Gastroesophageal sphincter (tissue), 4 donors: ENCODE measurements around the gene CGB1. TPM values are rescaled to one million over a fixed set of nuclear protein-coding genes. Genes with fewer than 3 reads are reported as not detected.

Experiments used
- ATAC-seq: fragments of 150-250 bp; one replicate; pipeline ENCODE4 v1.9.1; 2016; ENCODE audit warnings: mild to moderate bottlenecking, moderate library complexity
- H3K27ac ChIP-seq, 4 donors: fragments of 200-600 bp; sonication (generic) in 3 of 4; 1 replicate in 3 of 4; 2 replicates in 1 of 4; pipeline ENCODE4 v1.5.1; 2016 to 2019
- H3K27me3 ChIP-seq: fragments of 200-600 bp; sonication (generic); one replicate; pipeline ENCODE4 v1.5.1; 2019
- H3K36me3 ChIP-seq, 2 donors: fragments of 200-600 bp; sonication (generic); one replicate each; pipeline ENCODE4 v1.5.1; 2019; ENCODE audit warnings: control low read depth in 1 of 2
- H3K4me1 ChIP-seq, 3 donors: fragments of 200-600 bp; sonication (generic); 1 replicate in 2 of 3; 2 replicates in 1 of 3; pipeline ENCODE4 v1.5.1; 2016 to 2019; ENCODE audit warnings: control low read depth in 2 of 3
- H3K4me3 ChIP-seq, 2 donors: fragments of 200-600 bp; sonication (generic); one replicate each; pipeline ENCODE4 v1.5.1; 2019; ENCODE audit warnings: mild to moderate bottlenecking in 1 of 2, moderate library complexity in 1 of 2
- H3K9me3 ChIP-seq, 3 donors: fragments of 200-600 bp; sonication (generic); one replicate each; pipeline ENCODE4 v1.5.1; 2017 to 2019; ENCODE audit warnings: control low read depth in 2 of 3
- CTCF ChIP-seq, 4 experiments: fragments of 200-600 bp in 2 of 4; fragments of 450-650 bp in 2 of 4; sonication (generic) in 1 of 4; IDR thresholded peaks; one replicate each; pipeline ENCODE4 v1.5.1; 2017 to 2019; ENCODE audit warnings: antibody characterized with exemption in 4 of 4, mild to moderate bottlenecking in 2 of 4, moderate library complexity in 2 of 4
- EP300 ChIP-seq: sonication (generic); formaldehyde crosslinking; IDR thresholded peaks from one replicate; pipeline ENCODE4 v1.6.1; 2017; ENCODE audit warnings: antibody characterized with exemption, mild to moderate bottlenecking
- POLR2A ChIP-seq, 2 donors: fragments of 450-650 bp; IDR thresholded peaks; one replicate each; pipeline ENCODE4 v1.6.1; 2017; ENCODE audit warnings: antibody characterized with exemption in 2 of 2, mild to moderate bottlenecking in 2 of 2, moderate library complexity in 1 of 2
- POLR2AphosphoS5 ChIP-seq: sonication (generic); formaldehyde crosslinking; IDR thresholded peaks from one replicate; pipeline ENCODE4 v1.6.1; 2017; ENCODE audit warnings: antibody characterized with exemption
- WGBS, 2 donors: methylation state at CpG; one replicate each; pipeline ENCODE4 v1.1.5; 2018; ENCODE audit warnings: low coverage in 1 of 2; 5-methylcytosine and 5-hydroxymethylcytosine counted together
- total RNA-seq, 4 donors: library from RNA; depleted of rRNA; stranded (reverse); fragments of >200 nt; gene quantifications; one replicate each; pipeline ENCODE4 v1.1.0, GENCODE V29; 2016

Gene CGB1
- total RNA-seq, 4 donors from 2014 or later, result not detected

- H3K4me3 ChIP-seq, result no peak overlapping the region
- peaks cover 77% of the 10 kb centered on the region for H3K27me3 ChIP-seq
- TF ChIP-seq EP300, result no peak
- ATAC-seq, result no peak
- 8% methylated on average over 6 of the region's 93 CpGs; no CpG with 5 or more reads in 1 of the 2 donors for WGBS, 2 donors
- H3K36me3 ChIP-seq, result no peaks in the 10 kb centered on the region
- H3K27ac ChIP-seq, result no peak overlapping the region
- no peaks in the 10 kb centered on the region for H3K9me3 ChIP-seq
- peaks cover 0 to 12% (median 4%) of the 10 kb centered on the region in 3 donors for H3K4me1 ChIP-seq
Observed at GRCh38 chr19:49071860-49072547, 35.3 kb upstream of the CGB1 start.

DNA sequence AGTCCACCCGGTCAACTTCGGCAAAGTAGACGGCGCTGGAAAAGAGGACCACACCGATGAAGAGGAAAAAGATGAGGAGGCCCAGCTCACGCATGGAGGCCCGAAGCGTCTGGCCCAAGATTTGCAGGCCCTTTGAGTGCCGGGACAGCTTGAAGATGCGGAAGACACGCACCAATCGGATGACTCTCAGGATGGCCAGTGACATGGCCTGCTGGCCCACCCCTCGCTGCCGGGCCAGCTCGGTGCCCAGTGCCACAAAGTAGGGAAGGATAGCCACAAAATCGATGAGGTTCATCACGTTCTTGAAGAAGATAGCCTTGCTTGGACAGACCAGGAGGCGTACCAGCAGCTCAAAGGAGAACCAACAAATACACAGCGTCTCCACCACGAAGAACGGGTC, 33.7 kb upstream of the CGB1 start:
- peaks cover 91% of the 10 kb centered on the region for H3K27me3 ChIP-seq
- no peak for ATAC-seq
- TF ChIP-seq POLR2A (IDR thresholded peaks at IDR 0.05), result no peak
- TF ChIP-seq EP300, result no peak
- no peak for TF ChIP-seq CTCF (IDR thresholded peaks at IDR 0.05)
- no peak for TF ChIP-seq POLR2AphosphoS5
- H3K27ac ChIP-seq, result no peak overlapping the region
- no peaks in the 10 kb centered on the region for H3K36me3 ChIP-seq
- no peaks in the 10 kb centered on the region for H3K9me3 ChIP-seq
- 90 to 97% methylated on average over 11 to 13 of the region's 21 CpGs for WGBS, 2 donors
- H3K4me3 ChIP-seq, result no peak overlapping the region
- H3K4me1 ChIP-seq, result peaks cover 0 to 12% (median 4%) of the 10 kb centered on the region in 3 donors

DNA sequence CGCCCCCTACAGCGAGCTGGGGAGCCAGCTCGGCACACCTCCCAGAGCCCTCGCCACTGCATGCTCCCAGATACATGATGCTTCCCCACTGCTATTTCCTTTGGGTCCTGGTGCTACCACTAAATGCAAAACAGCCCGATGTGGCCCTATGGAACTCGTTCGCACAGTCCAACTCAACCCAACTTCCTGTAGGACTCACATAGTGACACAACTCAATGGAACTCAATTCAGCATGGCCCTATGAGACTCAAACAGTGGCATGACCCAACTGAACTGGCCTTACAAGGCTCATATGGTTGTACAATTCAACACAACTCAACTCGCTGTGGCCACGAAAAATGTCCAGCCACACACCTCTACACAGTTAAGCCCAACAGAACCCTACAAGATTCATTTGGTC, 32.3 kb upstream of the CGB1 start:
- Histone ChIP-seq H3K36me3 (no peaks in the 10 kb centered on the region), H3K27me3 (peaks cover 98% of the 10 kb centered on the region), H3K4me3 (no peak overlapping the region), H3K9me3 (no peaks in the 10 kb centered on the region), H3K4me1 (peaks cover 0 to 23% (median 10%) of the 10 kb centered on the region in 3 donors), H3K27ac (no peak overlapping the region)
- 90 to 96% methylated on average over 4 to 7 of the region's 9 CpGs for WGBS, 2 donors
- TF ChIP-seq CTCF (IDR thresholded peaks at IDR 0.05) (no peak), EP300 (no peak), POLR2A (IDR thresholded peaks at IDR 0.05) (no peak), POLR2AphosphoS5 (no peak)
- no peak for ATAC-seq

GRCh38 chr19:49067554-49067953, 30.9 kb upstream of the CGB1 start:
- 0% methylated on average over 1 of the region's 3 CpGs; no CpG with 5 or more reads in 1 of the 2 donors for WGBS, 2 donors
- H3K4me3 ChIP-seq, result no peak overlapping the region
- H3K27me3 ChIP-seq, result peaks cover 98% of the 10 kb centered on the region
- no peak overlapping the region for H3K27ac ChIP-seq
- H3K4me1 ChIP-seq, result peaks cover 0 to 19% (median 10%) of the 10 kb centered on the region in 3 donors
- no peak for TF ChIP-seq EP300
- no peak for TF ChIP-seq POLR2AphosphoS5
- no peak for TF ChIP-seq POLR2A (IDR thresholded peaks at IDR 0.05)
- no peak for TF ChIP-seq CTCF (IDR thresholded peaks at IDR 0.05)
- H3K9me3 ChIP-seq, result no peaks in the 10 kb centered on the region
- no peaks in the 10 kb centered on the region for H3K36me3 ChIP-seq
- no peak for ATAC-seq

GRCh38 chr19:49065905-49066512, 29.3 kb upstream of the CGB1 start:
- Histone ChIP-seq H3K9me3 (no peaks in the 10 kb centered on the region), H3K27ac (no peak overlapping the region), H3K27me3 (peaks cover 98% of the 10 kb centered on the region), H3K4me1 (peaks cover 0 to 11% (median 6%) of the 10 kb centered on the region in 3 donors), H3K4me3 (no peak overlapping the region), H3K36me3 (no peaks in the 10 kb centered on the region)
- TF ChIP-seq POLR2AphosphoS5 (no peak), CTCF (IDR thresholded peaks at IDR 0.05) (no peak), POLR2A (IDR thresholded peaks at IDR 0.05) (no peak), EP300 (no peak)
- no peak for ATAC-seq
- WGBS, 2 donors, result 39 to 47% methylated on average over 5 of the region's 13 CpGs
